Rectal smooth muscle tissue (tissue), 1 donor: ENCODE data around the gene NDRG2.
A peak's percentile ranks its signal among the peaks of the same experiment; 100 is the strongest.

Experiments
- H3K27ac ChIP-seq: one replicate; pipeline ENCODE4 v1.7.0; 2013; ENCODE audit warnings: low read depth, low read length, inconsistent platforms
- H3K27me3 ChIP-seq: one replicate; pipeline ENCODE4 v1.7.0; 2013; ENCODE audit warnings: low read length; ENCODE audit not compliant: control insufficient read depth, insufficient read depth
- H3K36me3 ChIP-seq: one replicate; pipeline ENCODE4 v1.7.0; 2013; ENCODE audit warnings: low read length; ENCODE audit not compliant: control insufficient read depth, insufficient read depth
- H3K4me1 ChIP-seq: one replicate; pipeline ENCODE4 v1.7.0; 2013; ENCODE audit warnings: low read length; ENCODE audit not compliant: control insufficient read depth, insufficient read depth
- H3K4me3 ChIP-seq: one replicate; pipeline ENCODE4 v1.7.0; 2013; ENCODE audit warnings: low read length
- H3K9ac ChIP-seq: one replicate; pipeline ENCODE4 v1.7.0; 2013; ENCODE audit warnings: low read length

The NDRG2 gene

GRCh38 chr14:21063479-21063878 is 38.6 kb upstream of the NDRG2 start:
- peaks cover 2% of the 10 kb centered on the region for H3K4me1 ChIP-seq
- no peaks in the 10 kb centered on the region for H3K27me3 ChIP-seq
- H3K9ac ChIP-seq = no peak overlapping the region
- H3K27ac ChIP-seq = no peak overlapping the region
- no peaks in the 10 kb centered on the region for H3K36me3 ChIP-seq
- H3K4me3 ChIP-seq = no peak overlapping the region

DNA sequence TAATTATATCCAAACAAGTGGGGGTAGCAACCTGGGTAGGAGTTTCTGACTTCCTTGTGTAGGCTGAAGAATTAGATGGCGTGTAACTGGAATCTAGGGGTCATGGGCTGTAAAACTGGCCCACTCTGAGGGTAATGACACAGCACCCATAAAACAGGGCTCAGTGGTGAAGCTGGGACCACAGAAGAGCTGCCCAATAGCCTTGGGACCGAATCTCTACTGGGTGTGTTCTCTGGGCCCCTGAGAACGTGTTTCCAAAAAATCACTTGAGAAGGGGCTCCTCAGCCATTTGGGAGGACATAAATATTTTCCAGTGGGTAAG is 36.4 kb upstream of the NDRG2 start:
- Histone ChIP-seq H3K27ac (no peak overlapping the region), H3K4me3 (no peak overlapping the region), H3K9ac (no peak overlapping the region), H3K27me3 (no peaks in the 10 kb centered on the region), H3K4me1 (peaks cover 2% of the 10 kb centered on the region), H3K36me3 (no peaks in the 10 kb centered on the region)

DNA sequence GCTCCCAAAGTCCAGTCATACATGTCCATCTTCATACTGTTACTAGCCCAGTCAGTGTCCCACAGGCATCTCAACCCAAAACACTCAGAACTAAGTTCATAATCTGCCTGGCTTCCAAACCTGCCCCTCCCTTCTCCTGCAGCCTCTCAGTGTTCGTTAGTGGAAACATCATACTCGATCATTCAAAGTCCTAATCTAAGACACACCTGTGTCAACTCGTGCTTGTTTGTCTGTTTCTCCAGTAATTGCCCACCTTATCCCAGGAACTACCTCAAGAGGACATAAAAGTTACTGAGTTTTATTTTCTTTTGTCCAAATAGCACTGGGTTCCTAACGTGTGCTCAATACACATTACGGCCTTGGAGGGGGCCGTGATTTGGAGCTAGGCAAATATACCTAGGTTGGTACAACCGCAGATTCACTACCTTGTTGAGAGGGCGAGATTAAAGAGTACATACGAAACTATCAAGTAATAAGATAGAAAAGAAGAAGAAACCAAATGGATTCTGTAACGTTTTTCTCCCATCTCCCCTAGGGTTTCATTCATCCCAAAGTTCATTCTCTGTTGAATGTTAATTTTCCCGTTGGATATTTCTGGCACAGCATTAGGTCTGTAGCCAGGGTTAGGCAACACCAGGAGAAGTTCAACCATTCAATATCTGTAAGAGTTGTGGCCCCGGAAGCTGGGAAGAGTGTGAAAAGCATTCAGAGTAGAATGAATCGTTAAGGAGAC is 35.9 kb upstream of the NDRG2 start:
- Histone ChIP-seq H3K9ac (no peak overlapping the region), H3K36me3 (no peaks in the 10 kb centered on the region), H3K27ac (no peak overlapping the region), H3K27me3 (no peaks in the 10 kb centered on the region), H3K4me3 (no peak overlapping the region), H3K4me1 (peaks cover 2% of the 10 kb centered on the region)

DNA sequence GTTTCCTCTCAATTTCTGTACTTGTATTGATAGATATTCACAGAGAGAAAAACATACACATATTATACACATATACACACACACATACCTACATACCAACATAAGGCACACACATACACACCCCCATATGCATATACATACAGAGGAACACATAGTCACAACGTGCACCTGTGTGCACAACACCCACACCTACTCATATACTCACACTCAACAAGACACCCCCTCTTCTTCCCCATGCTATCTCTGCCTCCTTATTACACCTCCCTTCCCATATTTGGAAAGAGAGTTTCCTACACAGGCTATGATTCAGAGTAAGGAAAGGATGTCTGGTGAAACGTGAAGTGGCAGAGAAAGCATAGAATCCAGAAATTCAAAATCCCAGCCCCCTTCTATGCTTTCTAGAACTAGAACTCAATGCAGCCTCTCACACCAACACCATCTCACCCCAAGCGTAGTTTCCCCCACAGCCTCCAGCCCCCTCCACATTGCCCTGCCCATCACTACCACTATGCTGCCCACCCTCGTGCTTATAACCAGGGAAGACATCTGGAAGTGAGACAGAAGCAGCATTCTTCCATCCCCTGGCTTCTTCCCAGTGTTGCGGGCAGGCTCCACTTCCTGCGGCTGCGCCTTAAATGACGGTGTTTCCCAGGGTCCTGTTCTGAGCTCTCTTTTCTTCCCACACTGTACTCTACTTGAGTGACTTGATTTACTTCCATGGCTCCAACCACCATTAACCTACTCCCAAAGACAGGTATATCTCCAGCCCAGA is 35.2 kb upstream of the NDRG2 start:
- Histone ChIP-seq H3K36me3 (no peaks in the 10 kb centered on the region), H3K9ac (no peak overlapping the region), H3K4me1 (peaks cover 2% of the 10 kb centered on the region), H3K4me3 (peak overlapping the region; percentile 22), H3K27me3 (no peaks in the 10 kb centered on the region), H3K27ac (no peak overlapping the region)

GRCh38 chr14:21058903-21059302 is 34.0 kb upstream of the NDRG2 start:
- no peak overlapping the region for H3K27ac ChIP-seq
- H3K9ac ChIP-seq = no peak overlapping the region
- H3K27me3 ChIP-seq = no peaks in the 10 kb centered on the region
- peaks cover 2% of the 10 kb centered on the region for H3K4me1 ChIP-seq
- no peaks in the 10 kb centered on the region for H3K36me3 ChIP-seq
- no peak overlapping the region for H3K4me3 ChIP-seq

- H3K4me1 ChIP-seq = peaks cover 1% of the 10 kb centered on the region
Measured at GRCh38 chr14:21057803-21058675, 33.2 kb upstream of the NDRG2 start, which contains the start of gene RNASE8. TSS of gene RNASE8 (plus strand) at chr14:21057822. CDS start at chr14:21057893, 71 bp downstream.

DNA sequence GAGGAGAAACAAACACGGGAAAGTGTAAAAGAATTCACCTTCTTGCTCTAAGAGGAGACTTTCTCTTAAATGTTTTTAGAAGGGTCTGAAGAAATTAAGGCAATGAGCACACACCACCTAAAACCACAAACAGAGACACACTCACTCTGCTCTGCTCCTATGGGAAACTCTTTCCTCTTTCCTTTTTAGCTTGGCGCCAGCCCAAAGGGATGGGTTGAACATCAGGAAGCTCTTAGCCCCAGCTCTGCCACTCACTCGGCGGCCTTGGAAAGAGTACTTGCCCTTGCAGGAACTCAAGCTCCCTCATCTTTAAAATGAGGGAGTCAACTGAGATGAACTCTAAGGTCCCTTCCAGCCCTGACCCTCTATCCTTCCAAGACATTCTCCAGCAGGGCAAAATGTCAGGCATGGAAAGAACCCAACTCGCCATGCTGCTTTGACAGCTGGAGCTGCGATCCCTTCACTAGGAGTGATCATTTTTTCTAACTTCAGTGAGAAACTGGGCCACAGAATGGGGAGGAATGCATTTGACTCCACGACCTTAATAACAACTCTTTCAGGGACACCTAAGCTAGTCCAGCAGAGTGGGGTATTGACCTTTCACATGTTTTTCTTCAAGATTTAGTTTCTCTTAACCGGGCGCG is 31.8 kb upstream of the NDRG2 start:
- Histone ChIP-seq H3K4me1 (no peaks in the 10 kb centered on the region), H3K27me3 (no peaks in the 10 kb centered on the region), H3K4me3 (no peak overlapping the region), H3K27ac (no peak overlapping the region), H3K36me3 (no peaks in the 10 kb centered on the region), H3K9ac (no peak overlapping the region)

More at GRCh38 chr14:21057803-21058675, 33.2 kb upstream of the NDRG2 start, which contains the start of gene RNASE8:
- Histone ChIP-seq H3K4me3 (no peak within 1 kb of the TSS), H3K36me3 (no peaks in the 10 kb centered on the region), H3K9ac (no peak within 1 kb of the TSS), H3K27ac (no peak within 1 kb of the TSS), H3K27me3 (no peaks in the 10 kb centered on the region)

DNA sequence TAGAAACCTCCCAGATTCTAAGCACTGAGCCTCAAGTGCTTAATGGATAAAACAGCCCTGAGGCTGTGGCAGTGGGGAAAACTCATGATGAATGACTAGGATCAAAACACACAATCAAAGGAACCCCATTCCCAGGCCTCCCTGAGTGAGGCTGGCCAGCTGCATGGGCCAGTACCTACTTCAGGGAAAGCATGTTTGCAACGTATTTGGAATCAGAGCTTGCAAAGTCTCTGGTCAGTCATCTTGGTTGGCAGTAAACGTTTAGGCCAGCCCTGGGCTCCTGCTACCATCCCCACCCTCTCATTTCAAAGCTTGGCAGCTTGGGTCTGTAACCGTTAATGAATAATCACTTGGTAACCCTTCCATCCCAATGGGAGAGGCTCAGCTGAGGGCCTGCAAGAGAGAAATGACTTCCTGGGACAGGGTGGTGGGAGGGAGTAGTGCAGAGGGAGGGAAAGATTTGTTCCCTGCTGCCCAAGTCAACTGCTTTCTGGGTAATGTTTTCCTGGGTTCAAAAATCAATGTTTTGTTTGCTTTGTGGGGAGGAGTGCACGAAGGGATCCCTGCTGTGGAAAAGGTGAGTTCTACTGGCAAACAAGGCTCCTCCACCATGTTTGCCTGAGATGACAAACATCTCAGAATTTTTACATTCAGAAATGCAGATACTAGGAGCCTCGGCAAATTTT is 30.7 kb upstream of the NDRG2 start:
- Histone ChIP-seq H3K27ac (no peak overlapping the region), H3K4me1 (no peaks in the 10 kb centered on the region), H3K4me3 (no peak overlapping the region), H3K9ac (no peak overlapping the region), H3K36me3 (no peaks in the 10 kb centered on the region), H3K27me3 (no peaks in the 10 kb centered on the region)

- H3K4me3 ChIP-seq = no peak overlapping the region
- no peaks in the 10 kb centered on the region for H3K36me3 ChIP-seq
- H3K4me1 ChIP-seq = no peaks in the 10 kb centered on the region
- no peak overlapping the region for H3K9ac ChIP-seq
- no peak overlapping the region for H3K27ac ChIP-seq
- no peaks in the 10 kb centered on the region for H3K27me3 ChIP-seq
Measured at GRCh38 chr14:21054768-21055145, 29.9 kb upstream of the NDRG2 start.

DNA sequence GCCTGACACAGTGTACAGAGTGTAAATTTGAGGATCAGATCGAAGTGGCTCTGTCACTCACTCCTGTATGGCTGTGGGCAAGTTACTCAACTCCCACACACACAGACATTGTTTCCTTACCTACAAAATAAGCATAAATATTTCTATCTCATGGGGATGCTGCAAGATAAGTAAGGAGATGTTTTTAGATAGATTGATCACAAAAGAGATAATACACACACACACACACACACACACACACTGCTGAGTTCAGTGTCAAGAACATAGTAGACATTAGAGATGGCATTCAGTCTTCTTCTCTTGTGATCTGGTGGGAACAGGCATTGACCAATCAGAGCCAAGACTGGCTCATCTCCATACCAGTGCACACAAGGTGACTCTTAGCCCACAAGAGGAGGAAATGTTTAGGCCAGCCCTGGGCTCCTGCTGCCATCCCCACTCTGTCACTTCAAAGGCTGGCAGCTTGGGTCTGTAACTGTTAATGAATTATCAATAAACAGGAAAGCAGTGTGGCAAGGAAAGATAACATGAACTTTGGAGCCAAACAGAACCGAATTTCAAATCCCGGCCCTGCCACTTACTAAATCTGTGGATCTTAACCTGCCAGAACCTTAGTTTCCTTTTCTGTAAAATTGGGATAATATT is 29.4 kb upstream of the NDRG2 start:
- Histone ChIP-seq H3K36me3 (no peaks in the 10 kb centered on the region), H3K27me3 (no peaks in the 10 kb centered on the region), H3K4me3 (no peak overlapping the region), H3K9ac (no peak overlapping the region), H3K4me1 (no peaks in the 10 kb centered on the region), H3K27ac (no peak overlapping the region)
